ENCODE data around the gene PPP1R26. TPM values are rescaled to one million over a fixed set of nuclear protein-coding genes. Genes with fewer than 3 reads are reported as not detected.

The PPP1R26 gene, protein sequence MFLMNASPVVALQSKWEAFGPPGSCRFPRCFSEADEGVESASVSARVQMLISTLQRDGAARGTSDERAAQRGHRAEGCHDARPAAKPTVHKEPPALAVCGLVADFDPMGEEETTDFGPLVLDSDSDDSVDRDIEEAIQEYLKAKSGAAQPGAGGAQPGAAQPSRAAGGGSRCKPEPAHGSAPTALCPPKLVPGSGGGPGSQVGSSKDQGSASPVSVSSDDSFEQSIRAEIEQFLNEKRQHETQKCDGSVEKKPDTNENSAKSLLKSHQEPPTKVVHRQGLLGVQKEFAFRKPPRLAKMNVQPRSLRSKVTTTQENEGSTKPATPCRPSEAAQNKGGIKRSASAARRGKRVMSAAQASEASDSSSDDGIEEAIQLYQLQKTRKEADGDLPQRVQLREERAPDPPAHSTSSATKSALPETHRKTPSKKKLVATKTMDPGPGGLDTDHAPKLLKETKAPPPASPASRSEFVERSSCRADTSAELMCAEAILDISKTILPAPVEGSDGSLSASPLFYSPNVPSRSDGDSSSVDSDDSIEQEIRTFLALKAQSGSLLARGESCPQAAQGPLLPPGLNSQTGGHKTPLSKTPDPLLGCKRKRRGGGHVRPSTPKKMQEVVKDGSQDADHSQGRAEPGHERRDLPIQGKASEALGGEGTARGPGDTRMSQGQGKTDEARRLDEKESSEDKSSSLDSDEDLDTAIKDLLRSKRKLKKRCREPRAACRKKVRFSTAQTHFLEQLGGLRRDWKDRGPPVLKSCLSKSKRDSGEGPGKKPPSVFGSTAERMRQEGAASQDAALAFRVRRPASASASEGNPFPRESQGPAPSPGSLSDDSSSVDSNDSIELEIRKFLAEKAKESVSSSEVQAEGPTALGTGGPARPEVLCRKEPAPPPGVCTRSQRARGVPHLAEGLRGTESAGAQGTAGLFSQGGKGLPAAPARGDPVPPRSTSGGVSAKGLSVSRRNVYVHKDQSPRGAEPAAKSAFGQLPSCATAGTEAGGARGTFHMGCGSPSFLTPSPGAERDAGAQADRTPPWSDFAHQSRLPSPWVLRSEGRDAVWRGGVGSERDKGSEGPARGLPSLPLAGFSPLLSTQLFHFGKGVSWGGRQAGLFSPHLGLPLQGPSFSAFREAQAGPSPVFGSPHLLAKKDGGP (N-terminal part only)
- total RNA-seq (2022; extraction: Qiagen RNA extraction), result 15.6 to 21.1 TPM (median 20.0 TPM) in 5 replicates

GRCh38 chr9:135479469-135480052, at the start of gene PPP1R26:
Gene PPP1R26, plus strand, starts transcription at chr9:135479782. Its CDS starts 4,729 bp downstream, at chr9:135484511.

DNA sequence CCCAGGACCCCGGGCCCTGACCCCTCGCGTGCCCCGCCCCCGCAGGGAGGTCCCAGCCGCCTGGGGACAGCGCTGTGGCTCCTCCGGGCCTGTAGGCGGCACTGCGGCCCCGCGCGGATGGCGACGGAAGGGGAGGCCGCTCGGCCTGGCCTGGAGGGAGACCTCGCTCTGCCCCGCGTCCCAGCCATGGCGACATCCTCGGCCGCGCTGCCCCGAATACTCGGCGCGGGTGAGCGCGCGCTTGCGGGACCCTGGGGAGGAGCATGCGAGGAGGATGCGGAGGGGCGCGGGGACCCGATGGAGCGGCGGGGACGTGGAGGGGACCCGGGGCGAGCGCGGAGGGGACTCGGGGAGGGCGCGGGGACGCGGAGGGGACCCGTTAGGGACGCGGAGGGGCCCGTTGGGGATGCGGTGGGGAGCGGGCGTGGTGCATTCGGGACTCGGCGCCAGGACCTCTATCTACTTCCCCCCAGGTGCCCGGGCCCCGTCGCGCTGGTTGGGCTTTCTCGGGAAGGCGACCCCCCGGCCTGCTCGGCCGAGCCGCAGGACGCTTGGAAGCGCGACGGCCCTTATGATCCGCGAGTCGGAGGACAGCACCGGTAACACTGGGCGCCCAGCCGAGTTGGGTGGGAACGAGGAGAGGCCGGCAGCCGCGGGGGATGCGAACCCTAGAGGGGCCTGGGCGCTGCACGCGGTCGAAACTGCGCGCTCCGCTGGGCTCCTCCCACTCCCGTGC, 21.1 kb downstream of the PPP1R26 start, which contains the start of gene MRPS2:
TSS of gene MRPS2 (plus strand) at position 158 of the 736 bp plus-strand sequence. CDS start at position 187, 29 bp downstream.

GRCh38 chr9:135520916-135521607, 41.5 kb downstream of the PPP1R26 start, which contains the start of gene LCN1:
Gene LCN1, plus strand, starts transcription at chr9:135521440. Its CDS starts 58 bp downstream, at chr9:135521498.

Other genes with a start within 250 kb of the PPP1R26 start
- gene MRPS2, start 20.9 kb downstream of the PPP1R26 start, total RNA-seq (2022; extraction: Qiagen RNA extraction), result 100 to 138 TPM (median 135 TPM) in 5 replicates
- 0.12 TPM in 1 of 5 replicates, not detected in the others for gene LCN1, start 41.7 kb downstream of the PPP1R26 start, total RNA-seq (2022; extraction: Qiagen RNA extraction)
- gene OBP2A, start 66.3 kb downstream of the PPP1R26 start, total RNA-seq (2022; extraction: Qiagen RNA extraction), result not detected in 5 replicates
- 0.14 to 0.28 TPM (median 0.21 TPM) in 5 replicates for gene PAEP, start 82.0 kb downstream of the PPP1R26 start, total RNA-seq (2022; extraction: Qiagen RNA extraction)
- not detected in 5 replicates for gene GLT6D1, start 159.8 kb downstream of the PPP1R26 start, total RNA-seq (2022; extraction: Qiagen RNA extraction)
- not detected in 5 replicates for gene LCN9, start 183.5 kb downstream of the PPP1R26 start, total RNA-seq (2022; extraction: Qiagen RNA extraction)
- not detected in 5 replicates for gene SOHLH1, start 219.7 kb downstream of the PPP1R26 start, total RNA-seq (2022; extraction: Qiagen RNA extraction)
- 0.01 to 0.06 TPM in 2 of 5 replicates, not detected in the others for gene KCNT1, start 222.4 kb downstream of the PPP1R26 start, total RNA-seq (2022; extraction: Qiagen RNA extraction)

Measured in A549 treated with CORT108297 at 1 μM for 4 hours (cell line).